ENCODE data around the gene PRPF6. TPM values are rescaled to one million over a fixed set of nuclear protein-coding genes. Genes with fewer than 3 reads are reported as not detected.

Gene PRPF6
- total and polyA plus RNA-seq, 2 of the 13 experiments (the other 11 are each of a cell fraction or from before 2014, with no cell fraction given), result 63.7 to 101 TPM

GRCh38 chr20:64056639-64056888 lies 75.6 kb downstream of the PRPF6 start (continued):
- TF ChIP-seq, protein P1, sequence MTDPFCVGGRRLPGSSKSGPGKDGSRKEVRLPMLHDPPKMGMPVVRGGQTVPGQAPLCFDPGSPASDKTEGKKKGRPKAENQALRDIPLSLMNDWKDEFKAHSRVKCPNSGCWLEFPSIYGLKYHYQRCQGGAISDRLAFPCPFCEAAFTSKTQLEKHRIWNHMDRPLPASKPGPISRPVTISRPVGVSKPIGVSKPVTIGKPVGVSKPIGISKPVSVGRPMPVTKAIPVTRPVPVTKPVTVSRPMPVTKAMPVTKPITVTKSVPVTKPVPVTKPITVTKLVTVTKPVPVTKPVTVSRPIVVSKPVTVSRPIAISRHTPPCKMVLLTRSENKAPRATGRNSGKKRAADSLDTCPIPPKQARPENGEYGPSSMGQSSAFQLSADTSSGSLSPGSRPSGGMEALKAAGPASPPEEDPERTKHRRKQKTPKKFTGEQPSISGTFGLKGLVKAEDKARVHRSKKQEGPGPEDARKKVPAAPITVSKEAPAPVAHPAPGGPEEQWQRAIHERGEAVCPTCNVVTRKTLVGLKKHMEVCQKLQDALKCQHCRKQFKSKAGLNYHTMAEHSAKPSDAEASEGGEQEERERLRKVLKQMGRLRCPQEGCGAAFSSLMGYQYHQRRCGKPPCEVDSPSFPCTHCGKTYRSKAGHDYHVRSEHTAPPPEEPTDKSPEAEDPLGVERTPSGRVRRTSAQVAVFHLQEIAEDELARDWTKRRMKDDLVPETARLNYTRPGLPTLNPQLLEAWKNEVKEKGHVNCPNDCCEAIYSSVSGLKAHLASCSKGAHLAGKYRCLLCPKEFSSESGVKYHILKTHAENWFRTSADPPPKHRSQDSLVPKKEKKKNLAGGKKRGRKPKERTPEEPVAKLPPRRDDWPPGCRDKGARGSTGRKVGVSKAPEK (CRISPR knock-in tag; IDR thresholded peaks at IDR 0.05; ENCODE audit: borderline replicate concordance), result no peak; the same call in 1 of the 2 replicates
- TF ChIP-seq TAF15 (IDR thresholded peaks at IDR 0.05; ENCODE audit: low read depth, low read length, poor library complexity, severe bottlenecking) (no peak), ZNF33A (CRISPR knock-in tag; IDR thresholded peaks at IDR 0.05; ENCODE audit: borderline replicate concordance) (no peak), PLRG1 (conservative IDR thresholded peaks at IDR 0.05) (no peak), ZNF225 (CRISPR knock-in tag; IDR thresholded peaks at IDR 0.05) (no peak), ZNF720 (CRISPR knock-in tag; IDR thresholded peaks at IDR 0.05) (no peak), EHMT2 (IDR thresholded peaks at IDR 0.05; ENCODE audit: borderline replicate concordance, low read depth, low read length) (no peak), ZNF552 (CRISPR knock-in tag; IDR thresholded peaks at IDR 0.05; ENCODE audit: borderline replicate concordance) (no peak), PRMT3 (CRISPR knock-in tag; IDR thresholded peaks at IDR 0.05; ENCODE audit: borderline replicate concordance, low read depth) (no peak), ATF6 (CRISPR knock-in tag; conservative IDR thresholded peaks at IDR 0.05) (no peak; the same call in 1 of the 2 replicates), ZNF879 (CRISPR knock-in tag; IDR thresholded peaks at IDR 0.05) (0 out of 2 replicates have a peak, but pooled peaks have one; percentile 60)
- TF ChIP-seq, protein P2, sequence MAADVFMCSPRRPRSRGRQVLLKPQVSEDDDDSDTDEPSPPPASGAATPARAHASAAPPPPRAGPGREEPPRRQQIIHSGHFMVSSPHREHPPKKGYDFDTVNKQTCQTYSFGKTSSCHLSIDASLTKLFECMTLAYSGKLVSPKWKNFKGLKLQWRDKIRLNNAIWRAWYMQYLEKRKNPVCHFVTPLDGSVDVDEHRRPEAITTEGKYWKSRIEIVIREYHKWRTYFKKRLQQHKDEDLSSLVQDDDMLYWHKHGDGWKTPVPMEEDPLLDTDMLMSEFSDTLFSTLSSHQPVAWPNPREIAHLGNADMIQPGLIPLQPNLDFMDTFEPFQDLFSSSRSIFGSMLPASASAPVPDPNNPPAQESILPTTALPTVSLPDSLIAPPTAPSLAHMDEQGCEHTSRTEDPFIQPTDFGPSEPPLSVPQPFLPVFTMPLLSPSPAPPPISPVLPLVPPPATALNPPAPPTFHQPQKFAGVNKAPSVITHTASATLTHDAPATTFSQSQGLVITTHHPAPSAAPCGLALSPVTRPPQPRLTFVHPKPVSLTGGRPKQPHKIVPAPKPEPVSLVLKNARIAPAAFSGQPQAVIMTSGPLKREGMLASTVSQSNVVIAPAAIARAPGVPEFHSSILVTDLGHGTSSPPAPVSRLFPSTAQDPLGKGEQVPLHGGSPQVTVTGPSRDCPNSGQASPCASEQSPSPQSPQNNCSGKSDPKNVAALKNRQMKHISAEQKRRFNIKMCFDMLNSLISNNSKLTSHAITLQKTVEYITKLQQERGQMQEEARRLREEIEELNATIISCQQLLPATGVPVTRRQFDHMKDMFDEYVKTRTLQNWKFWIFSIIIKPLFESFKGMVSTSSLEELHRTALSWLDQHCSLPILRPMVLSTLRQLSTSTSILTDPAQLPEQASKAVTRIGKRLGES (CRISPR knock-in tag; IDR thresholded peaks at IDR 0.05; ENCODE audit: borderline replicate concordance), result no peak
- TF ChIP-seq, protein P3, sequence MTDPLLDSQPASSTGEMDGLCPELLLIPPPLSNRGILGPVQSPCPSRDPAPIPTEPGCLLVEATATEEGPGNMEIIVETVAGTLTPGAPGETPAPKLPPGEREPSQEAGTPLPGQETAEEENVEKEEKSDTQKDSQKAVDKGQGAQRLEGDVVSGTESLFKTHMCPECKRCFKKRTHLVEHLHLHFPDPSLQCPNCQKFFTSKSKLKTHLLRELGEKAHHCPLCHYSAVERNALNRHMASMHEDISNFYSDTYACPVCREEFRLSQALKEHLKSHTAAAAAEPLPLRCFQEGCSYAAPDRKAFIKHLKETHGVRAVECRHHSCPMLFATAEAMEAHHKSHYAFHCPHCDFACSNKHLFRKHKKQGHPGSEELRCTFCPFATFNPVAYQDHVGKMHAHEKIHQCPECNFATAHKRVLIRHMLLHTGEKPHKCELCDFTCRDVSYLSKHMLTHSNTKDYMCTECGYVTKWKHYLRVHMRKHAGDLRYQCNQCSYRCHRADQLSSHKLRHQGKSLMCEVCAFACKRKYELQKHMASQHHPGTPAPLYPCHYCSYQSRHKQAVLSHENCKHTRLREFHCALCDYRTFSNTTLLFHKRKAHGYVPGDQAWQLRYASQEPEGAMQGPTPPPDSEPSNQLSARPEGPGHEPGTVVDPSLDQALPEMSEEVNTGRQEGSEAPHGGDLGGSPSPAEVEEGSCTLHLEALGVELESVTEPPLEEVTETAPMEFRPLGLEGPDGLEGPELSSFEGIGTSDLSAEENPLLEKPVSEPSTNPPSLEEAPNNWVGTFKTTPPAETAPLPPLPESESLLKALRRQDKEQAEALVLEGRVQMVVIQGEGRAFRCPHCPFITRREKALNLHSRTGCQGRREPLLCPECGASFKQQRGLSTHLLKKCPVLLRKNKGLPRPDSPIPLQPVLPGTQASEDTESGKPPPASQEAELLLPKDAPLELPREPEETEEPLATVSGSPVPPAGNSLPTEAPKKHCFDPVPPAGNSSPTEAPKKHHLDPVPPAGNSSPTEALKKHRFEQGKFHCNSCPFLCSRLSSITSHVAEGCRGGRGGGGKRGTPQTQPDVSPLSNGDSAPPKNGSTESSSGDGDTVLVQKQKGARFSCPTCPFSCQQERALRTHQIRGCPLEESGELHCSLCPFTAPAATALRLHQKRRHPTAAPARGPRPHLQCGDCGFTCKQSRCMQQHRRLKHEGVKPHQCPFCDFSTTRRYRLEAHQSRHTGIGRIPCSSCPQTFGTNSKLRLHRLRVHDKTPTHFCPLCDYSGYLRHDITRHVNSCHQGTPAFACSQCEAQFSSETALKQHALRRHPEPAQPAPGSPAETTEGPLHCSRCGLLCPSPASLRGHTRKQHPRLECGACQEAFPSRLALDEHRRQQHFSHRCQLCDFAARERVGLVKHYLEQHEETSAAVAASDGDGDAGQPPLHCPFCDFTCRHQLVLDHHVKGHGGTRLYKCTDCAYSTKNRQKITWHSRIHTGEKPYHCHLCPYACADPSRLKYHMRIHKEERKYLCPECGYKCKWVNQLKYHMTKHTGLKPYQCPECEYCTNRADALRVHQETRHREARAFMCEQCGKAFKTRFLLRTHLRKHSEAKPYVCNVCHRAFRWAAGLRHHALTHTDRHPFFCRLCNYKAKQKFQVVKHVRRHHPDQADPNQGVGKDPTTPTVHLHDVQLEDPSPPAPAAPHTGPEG (CRISPR knock-in tag; IDR thresholded peaks at IDR 0.05), result no peak
- TF ChIP-seq, protein P4, sequence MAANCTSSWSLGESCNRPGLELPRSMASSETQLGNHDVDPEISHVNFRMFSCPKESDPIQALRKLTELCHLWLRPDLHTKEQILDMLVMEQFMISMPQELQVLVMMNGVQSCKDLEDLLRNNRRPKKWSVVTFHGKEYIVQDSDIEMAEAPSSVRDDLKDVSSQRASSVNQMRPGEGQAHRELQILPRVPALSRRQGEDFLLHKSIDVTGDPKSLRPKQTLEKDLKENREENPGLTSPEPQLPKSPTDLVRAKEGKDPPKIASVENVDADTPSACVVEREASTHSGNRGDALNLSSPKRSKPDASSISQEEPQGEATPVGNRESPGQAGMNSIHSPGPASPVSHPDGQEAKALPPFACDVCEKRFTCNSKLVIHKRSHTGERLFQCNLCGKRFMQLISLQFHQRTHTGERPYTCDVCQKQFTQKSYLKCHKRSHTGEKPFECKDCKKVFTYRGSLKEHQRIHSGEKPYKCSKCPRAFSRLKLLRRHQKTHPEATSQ (CRISPR knock-in tag; IDR thresholded peaks at IDR 0.05; ENCODE audit: borderline replicate concordance), result no peak

Data from HepG2 (cell line).